ENCODE results near the gene FAM169A.

DNA sequence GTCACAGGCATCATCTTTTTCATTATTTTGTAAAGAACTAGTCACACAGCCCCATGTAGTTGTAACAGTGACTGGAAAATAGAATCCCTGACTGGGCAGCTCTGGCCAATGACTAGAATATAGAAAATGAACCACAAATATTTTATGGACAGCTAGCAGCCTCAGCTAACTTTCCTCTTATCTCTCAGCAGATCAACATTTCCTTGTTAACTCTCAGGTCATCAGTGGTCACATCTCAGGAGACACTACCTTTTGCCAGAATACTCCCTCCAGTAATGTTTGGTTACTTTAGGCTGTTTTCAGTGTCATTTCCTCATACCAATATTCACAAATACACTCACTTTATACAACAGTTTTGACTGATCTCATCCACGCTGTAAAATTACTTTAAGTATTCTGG lies 43.9 kb downstream of the FAM169A start:
- TF ChIP-seq, protein P1, sequence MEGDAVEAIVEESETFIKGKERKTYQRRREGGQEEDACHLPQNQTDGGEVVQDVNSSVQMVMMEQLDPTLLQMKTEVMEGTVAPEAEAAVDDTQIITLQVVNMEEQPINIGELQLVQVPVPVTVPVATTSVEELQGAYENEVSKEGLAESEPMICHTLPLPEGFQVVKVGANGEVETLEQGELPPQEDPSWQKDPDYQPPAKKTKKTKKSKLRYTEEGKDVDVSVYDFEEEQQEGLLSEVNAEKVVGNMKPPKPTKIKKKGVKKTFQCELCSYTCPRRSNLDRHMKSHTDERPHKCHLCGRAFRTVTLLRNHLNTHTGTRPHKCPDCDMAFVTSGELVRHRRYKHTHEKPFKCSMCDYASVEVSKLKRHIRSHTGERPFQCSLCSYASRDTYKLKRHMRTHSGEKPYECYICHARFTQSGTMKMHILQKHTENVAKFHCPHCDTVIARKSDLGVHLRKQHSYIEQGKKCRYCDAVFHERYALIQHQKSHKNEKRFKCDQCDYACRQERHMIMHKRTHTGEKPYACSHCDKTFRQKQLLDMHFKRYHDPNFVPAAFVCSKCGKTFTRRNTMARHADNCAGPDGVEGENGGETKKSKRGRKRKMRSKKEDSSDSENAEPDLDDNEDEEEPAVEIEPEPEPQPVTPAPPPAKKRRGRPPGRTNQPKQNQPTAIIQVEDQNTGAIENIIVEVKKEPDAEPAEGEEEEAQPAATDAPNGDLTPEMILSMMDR (IDR thresholded peaks at IDR 0.05; ENCODE audit: insufficient read depth, low read depth, low read length): no peak
- TF ChIP-seq EZH2 (IDR thresholded peaks at IDR 0.05; ENCODE audit: insufficient read depth, low read length): no peak

Data from astrocyte (in vitro differentiated cells and primary cell).